A549 (cell line): ENCODE data around the gene PRPF31. TPM values are rescaled to one million over a fixed set of nuclear protein-coding genes. Genes with fewer than 3 reads are reported as not detected.
A peak's percentile ranks its signal among the peaks of the same experiment; 100 is the strongest.

Experiments used
- ATAC-seq, 2 experiments: fragments of 200-7000 bp in 1 of 2; fragments of >200 bp in 1 of 2; cut with Nextera tagmentation in 1 of 2; cut with Tn5 transposase in 1 of 2; 3 replicates each; pipeline versions ENCODE4 v1.8.0 to v1.9.1; 2018 to 2020; ENCODE audit warnings: mild to moderate bottlenecking in 1 of 2, moderate library complexity in 1 of 2
- CTCF ChIA-PET: fragments of 300-600 bp; sonication (Branson Sonifier 250); formaldehyde crosslinking; extraction: SDS; loops from one replicate; lab custom pipeline; 2021; ENCODE audit warnings: antibody characterized with exemption, inconsistent platforms; lab: Yijun Ruan, JAX
- POLR2A ChIA-PET: fragments of 350-600 bp; formaldehyde crosslinking; extraction: SDS; loops from one replicate; lab custom pipeline; 2021; ENCODE audit warnings: antibody characterized with exemption, inconsistent platforms; lab: Yijun Ruan, JAX
- DNase-seq, 2 experiments: peaks; one replicate each; pipeline versions ENCODE4 v3.0.0 to v3.0.0-alpha.2; 2011 to 2016; ENCODE audit warnings: low read depth in 1 of 2, low spot score in 1 of 2
- FAIRE-seq: peaks from 2 replicates; lab custom pipeline; 2011; peaks lifted over from hg19 to GRCh38; lab: Jason Lieb, UNC
- H3K27ac ChIP-seq, 2 experiments: fragments of >200 bp; sonication (Bioruptor Twin); formaldehyde crosslinking; 3 replicates each; pipeline ENCODE4 v1.5.1; 2016 to 2017
- H3K4me1 ChIP-seq: fragments of >200 bp; sonication (Bioruptor Twin); formaldehyde crosslinking; 3 replicates; pipeline ENCODE4 v1.6.1; 2016
- H3K4me2 ChIP-seq: fragments of >200 bp; sonication (Bioruptor Twin); formaldehyde crosslinking; 3 replicates; pipeline ENCODE4 v1.6.1; 2016
- H3K4me3 ChIP-seq: fragments of >200 bp; sonication (Bioruptor Twin); formaldehyde crosslinking; 3 replicates; pipeline ENCODE4 v1.5.1; 2016
- H3K9me3 ChIP-seq: fragments of >200 bp; sonication (Bioruptor Twin); formaldehyde crosslinking; 3 replicates; pipeline ENCODE4 v1.6.1; 2016
- ATOH8 ChIP-seq: fragments of 250-450 bp; sonication (Bioruptor Pico); IDR thresholded peaks from 2 replicates; pipeline ENCODE4 v1.5.0; 2020; ENCODE audit warnings: low read depth, mild to moderate bottlenecking, moderate library complexity
- BHLHE40 ChIP-seq: IDR thresholded peaks from 2 replicates; pipeline ENCODE4 v1.6.1; 2012; ENCODE audit warnings: low read depth, low read length, inconsistent platforms
- CBX8 ChIP-seq: fragments of 200-600 bp; sonication (generic); IDR thresholded peaks from 2 replicates; pipeline ENCODE4 v1.6.1; 2016
- CEBPB ChIP-seq, 2 experiments: fragments of >200 bp in 1 of 2; sonication (Bioruptor Twin) in 1 of 2; formaldehyde crosslinking in 1 of 2; IDR thresholded peaks; 2 replicates each; pipeline ENCODE4 v1.6.1; 2012 to 2016
- EHF ChIP-seq: fragments of 250-450 bp; sonication (Bioruptor Pico); IDR thresholded peaks from 2 replicates; pipeline ENCODE4 v1.5.0; 2020; ENCODE audit warnings: mild to moderate bottlenecking
- EHMT2 ChIP-seq: fragments of 200-600 bp; sonication (generic); IDR thresholded peaks from 2 replicates; pipeline ENCODE4 v1.6.1; 2016; ENCODE audit warnings: antibody characterized with exemption, low read depth, mild to moderate bottlenecking, moderate library complexity
- EP300 ChIP-seq, 2 experiments: fragments of >200 bp; sonication (Bioruptor Twin); formaldehyde crosslinking; IDR thresholded peaks; 2 replicates in 1 of 2; 3 replicates in 1 of 2; pipeline ENCODE4 v1.6.1; 2016 to 2017
- FOSL2 ChIP-seq, 2 experiments: fragments of 450-650 bp in 1 of 2; fragments of >200 bp in 1 of 2; sonication (Bioruptor Twin) in 1 of 2; formaldehyde crosslinking; IDR thresholded peaks; 2 replicates each; pipeline versions ENCODE4 v1.5.0 to v1.6.1; 2016 to 2020; ENCODE audit warnings: mild to moderate bottlenecking in 1 of 2, moderate library complexity in 1 of 2
- FOXS1 ChIP-seq: fragments of 250-450 bp; sonication (Bioruptor Pico); IDR thresholded peaks from 2 replicates; pipeline ENCODE4 v1.5.0; 2020; ENCODE audit warnings: mild to moderate bottlenecking, moderate library complexity
- GATA3 ChIP-seq: IDR thresholded peaks from 2 replicates; pipeline ENCODE4 v1.6.1; 2012; ENCODE audit warnings: borderline replicate concordance
- JUNB ChIP-seq: fragments of >200 bp; sonication (Bioruptor Twin); formaldehyde crosslinking; IDR thresholded peaks from 2 replicates; pipeline ENCODE4 v1.6.1; 2016
- KDM5A ChIP-seq: fragments of 200-600 bp; sonication (generic); IDR thresholded peaks from 2 replicates; pipeline ENCODE4 v1.6.1; 2016; ENCODE audit warnings: antibody characterized with exemption, mild to moderate bottlenecking
- MYC ChIP-seq: IDR thresholded peaks from 2 replicates; pipeline ENCODE4 v1.6.1; 2012; ENCODE audit warnings: mild to moderate bottlenecking, inconsistent platforms, low read length, improper control_type of control experiment, borderline replicate concordance
- NR3C1 ChIP-seq: fragments of >200 bp; sonication (Bioruptor Twin); formaldehyde crosslinking; IDR thresholded peaks from 3 replicates; pipeline ENCODE4 v1.6.1; 2017
- POLR2A ChIP-seq: IDR thresholded peaks from 2 replicates; pipeline ENCODE4 v1.6.1; 2012; ENCODE audit warnings: mild to moderate bottlenecking, low read length
- POLR2AphosphoS2 ChIP-seq: conservative IDR thresholded peaks from 2 replicates; pipeline ENCODE4 v1.6.1; 2012; ENCODE audit warnings: low read length, improper control_type of control experiment, inconsistent platforms
- RARB ChIP-seq: fragments of 250-450 bp; sonication (Bioruptor Pico); IDR thresholded peaks from 2 replicates; pipeline ENCODE4 v1.8.0; 2021; ENCODE audit warnings: mild to moderate bottlenecking, moderate library complexity
- RCOR1 ChIP-seq: fragments of 150-350 bp; IDR thresholded peaks from 2 replicates; pipeline ENCODE4 v1.6.1; 2014; ENCODE audit warnings: antibody characterized with exemption, low read length, low read depth
- RFX5 ChIP-seq: fragments of 450-650 bp; IDR thresholded peaks from 2 replicates; pipeline ENCODE4 v1.7.1; 2014; ENCODE audit warnings: antibody characterized with exemption, mild to moderate bottlenecking, moderate library complexity
- SMC3 ChIP-seq: fragments of >200 bp; sonication (Bioruptor Twin); formaldehyde crosslinking; IDR thresholded peaks from 3 replicates; pipeline ENCODE4 v1.6.1; 2018; ENCODE audit warnings: inconsistent platforms
- USF2 ChIP-seq: fragments of 450-650 bp; IDR thresholded peaks from 2 replicates; pipeline ENCODE4 v1.6.1; 2014; ENCODE audit warnings: antibody characterized with exemption
- ZFP36 ChIP-seq: fragments of 450-650 bp; IDR thresholded peaks from 2 replicates; pipeline ENCODE4 v1.6.1; 2014; ENCODE audit warnings: borderline replicate concordance; ENCODE audit not compliant: partially characterized antibody
- ZNF302 ChIP-seq: fragments of 250-450 bp; sonication (Bioruptor Pico); IDR thresholded peaks from 2 replicates; pipeline ENCODE4 v1.9.0; 2021; ENCODE audit warnings: inconsistent platforms, mild to moderate bottlenecking, moderate library complexity
- ZSCAN20 ChIP-seq: fragments of 250-450 bp; sonication (Bioruptor Pico); IDR thresholded peaks from 2 replicates; pipeline ENCODE4 v1.8.0; 2022; ENCODE audit warnings: mild to moderate bottlenecking, moderate library complexity
- WGBS: methylation state at CpG from one replicate; pipeline ENCODE4 v1.1.6; 2017; ENCODE audit errors: missing lambda C conversion rate; 5-methylcytosine and 5-hydroxymethylcytosine counted together
- polyA plus RNA-seq, 4 experiments: library from polyadenylated mRNA; depleted of rRNA in 3 of 4; stranded (reverse); fragments of >200 nt; fragmentation: RNase III in 1 of 4; extraction: RNeasy Plus Mini Kit Qiagen cat#74134 plus additional on column Dnase treatment in 1 of 4; gene quantifications; 2 replicates in 3 of 4; 3 replicates in 1 of 4; pipeline ENCODE4 v1.2.3, GENCODE V29; 2011 to 2017

PRPF31 gene
- polyA plus RNA-seq, 2 of the 4 experiments (the other 2 are of a cell fraction): 69.8 to 169 TPM

DNA sequence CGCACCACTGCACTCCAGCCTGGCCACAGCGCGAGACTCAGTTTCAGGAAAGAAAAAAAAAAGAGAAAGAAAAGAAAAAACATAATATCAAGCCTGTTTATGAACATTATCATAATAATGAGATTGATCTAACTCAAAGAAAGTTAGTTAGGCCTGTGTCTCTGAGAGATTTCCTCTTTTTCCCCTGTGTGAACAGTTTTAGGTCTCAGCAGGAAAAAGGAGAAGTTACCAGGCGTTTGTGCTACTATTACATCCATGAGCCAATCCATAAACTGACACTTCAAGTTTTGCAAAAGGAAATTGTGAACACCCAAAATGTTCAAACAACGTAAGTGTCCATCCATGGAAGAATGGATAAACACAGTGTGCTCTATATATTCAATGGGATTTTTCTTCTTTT is 38.2 kb upstream of the PRPF31 start:
- ChIA-PET POLR2A (no interaction called here), CTCF (interaction anchor here (1.3 kb wide), 1 partner anchor 10 kb away, joined by 4 read pairs; no protein-coding TSS in a partner anchor)
- H3K4me3 ChIP-seq: no peak overlapping the region
- H3K27ac ChIP-seq: no peak overlapping the region
- no peak for DNase-seq
- peaks cover 16% of the 10 kb centered on the region for H3K9me3 ChIP-seq
- ATAC-seq: no peak
- H3K4me1 ChIP-seq: no peaks in the 10 kb centered on the region
- TF ChIP-seq POLR2A (no peak), EP300 (IDR thresholded peaks at IDR 0.05) (no peak), ZNF302 (CRISPR knock-in tag) (no peak), NR3C1 (no peak), MYC (no peak), CEBPB (IDR thresholded peaks at IDR 0.05) (no peak), RCOR1 (no peak), RARB (CRISPR knock-in tag) (no peak), ATOH8 (CRISPR knock-in tag) (no peak), BHLHE40 (no peak), SMC3 (no peak), EHF (CRISPR knock-in tag) (no peak), EHMT2 (no peak)
- WGBS: 53% methylated on average over 5 of the region's 5 CpGs
- no peak overlapping the region for H3K4me2 ChIP-seq
- no peak for FAIRE-seq

GRCh38 chr19:54081032-54081431 is 34.5 kb upstream of the PRPF31 start, which contains the start of gene TARM1:
TARM1 (minus strand) TSS chr19:54081365; CDS start chr19:54081340, 25 bp downstream.
- CTCF ChIA-PET: no interaction called here
- 37% methylated on average over 7 of the region's 7 CpGs for WGBS
- ATAC-seq (peak in 1 of 2 experiments; percentile 32; a peak in 2 of 6 replicates), FAIRE-seq (no peak), DNase-seq (no peak)
- no peak within 1 kb of the TSS for H3K4me3 ChIP-seq
- H3K27ac ChIP-seq: no peak within 1 kb of the TSS
- no peaks in the 10 kb centered on the region for H3K4me1 ChIP-seq
- POLR2A ChIA-PET: no interaction called here
- peaks cover 42% of the 10 kb centered on the region for H3K9me3 ChIP-seq
- H3K4me2 ChIP-seq: no peak within 1 kb of the TSS
- TF ChIP-seq KDM5A (no peak), FOSL2 (IDR thresholded peaks at IDR 0.05) (no peak), FOSL2 (CRISPR knock-in tag; IDR thresholded peaks at IDR 0.05) (no peak), GATA3 (no peak), ATOH8 (CRISPR knock-in tag) (no peak), FOXS1 (CRISPR knock-in tag) (no peak), CBX8 (no peak), ZSCAN20 (no peak), ZFP36 (no peak), RFX5 (no peak), POLR2AphosphoS2 (no peak), NR3C1 (no peak)

DNA sequence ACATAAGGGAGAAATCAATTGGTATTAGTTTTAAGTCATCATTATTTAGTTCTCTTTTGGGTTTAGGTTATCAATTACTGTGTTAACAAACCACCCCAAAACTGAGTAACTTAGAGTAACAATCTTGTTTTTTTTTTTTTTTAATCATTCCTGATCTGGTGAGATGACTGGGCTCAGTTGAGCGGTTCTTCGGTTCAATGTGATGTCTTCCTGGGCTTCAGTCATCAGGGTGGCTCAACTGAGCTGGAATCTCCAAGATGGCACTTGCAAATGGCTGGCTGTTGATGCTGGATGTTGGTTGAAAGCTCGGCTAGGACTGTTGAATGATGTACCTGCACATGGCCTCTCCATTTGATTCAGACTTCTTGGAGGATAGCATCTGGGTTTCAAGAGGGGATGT is 31.1 kb upstream of the PRPF31 start:
- Histone ChIP-seq H3K4me3 (no peak overlapping the region), H3K9me3 (peaks cover 40% of the 10 kb centered on the region), H3K4me2 (no peak overlapping the region), H3K27ac (no peak overlapping the region)
- CTCF ChIA-PET: interaction anchor here (1.0 to 2.5 kb wide), 5 partner anchors 11 to 276 kb away, joined by 3 to 8 read pairs (median 4); no protein-coding TSS in a partner anchor
- ATAC-seq: no peak
- FAIRE-seq: no peak
- TF ChIP-seq USF2: no peak
- no peak for TF ChIP-seq CBX8
- TF ChIP-seq FOSL2 (IDR thresholded peaks at IDR 0.05): no peak
- no peak for TF ChIP-seq FOSL2 (CRISPR knock-in tag; IDR thresholded peaks at IDR 0.05)
- no peak for TF ChIP-seq JUNB
- TF ChIP-seq POLR2A: no peak
- TF ChIP-seq, all 56 proteins: peak for 0
- 10% methylated on average over 3 of the region's 3 CpGs for WGBS
- POLR2A ChIA-PET: no interaction called here
- no peaks in the 10 kb centered on the region for H3K4me1 ChIP-seq
- DNase-seq: no peak
